BJ (cell line): Measurements from ENCODE around the gene TPD52L2. TPM values are rescaled to one million over a fixed set of nuclear protein-coding genes. Genes with fewer than 3 reads are reported as not detected.
"Not testable (repeated sequence)": the region's sequence is repeated elsewhere in the genome, so short reads cannot be mapped to it uniquely, and the experiment has no call there.

Experiments
- CTCF ChIA-PET: fragments of 350-600 bp; formaldehyde crosslinking; extraction: SDS; loops from one replicate; lab custom pipeline; 2021; ENCODE audit warnings: antibody characterized with exemption, inconsistent platforms; lab: Yijun Ruan, JAX
- POLR2A ChIA-PET: fragments of 300-600 bp; sonication (Branson Sonifier 250); formaldehyde crosslinking; extraction: SDS; loops from one replicate; lab custom pipeline; 2021; ENCODE audit warnings: antibody characterized with exemption; lab: Charles Lee
- DNase-seq: peaks from one replicate; pipeline ENCODE4 v3.0.0-alpha.2; 2011; ENCODE audit warnings: low read depth
- H3K27me3 ChIP-seq: 2 replicates; pipeline ENCODE4 v1.6.0; 2011; ENCODE audit warnings: low read length; ENCODE audit not compliant: control insufficient read depth, insufficient read depth
- H3K36me3 ChIP-seq: 2 replicates; pipeline ENCODE4 v1.5.1; 2011; ENCODE audit warnings: low read length; ENCODE audit not compliant: control insufficient read depth, insufficient read depth
- H3K4me3 ChIP-seq: 2 replicates; pipeline ENCODE4 v1.5.1; 2011; ENCODE audit warnings: low read depth, mild to moderate bottlenecking, control low read depth, low read length
- CTCF ChIP-seq: IDR thresholded peaks from 2 replicates; pipeline ENCODE4 v1.5.1; 2011; ENCODE audit warnings: low read depth, mild to moderate bottlenecking, control low read depth, inconsistent platforms, low read length, moderate library complexity; ENCODE audit not compliant: insufficient read depth
- polyA plus RNA-seq: library from polyadenylated mRNA; depleted of rRNA; stranded (reverse); fragments of >200 nt; gene quantifications from 2 replicates; pipeline ENCODE4 v1.2.3, GENCODE V29; 2011

Gene TPD52L2
- polyA plus RNA-seq, 1 experiment: 288 TPM

GRCh38 chr20:63903796-63904561 is 38.9 kb downstream of the TPD52L2 start:
- Histone ChIP-seq H3K4me3 (no peak overlapping the region), H3K36me3 (no peaks in the 10 kb centered on the region), H3K27me3 (no peaks in the 10 kb centered on the region)
- ChIA-PET POLR2A (no interaction called here), CTCF (no interaction called here)
- no peak for DNase-seq
- TF ChIP-seq CTCF: no peak

- ChIA-PET POLR2A (no interaction called here), CTCF (no interaction called here)
- DNase-seq: no peak
- TF ChIP-seq CTCF: no peak
- Histone ChIP-seq H3K36me3 (no peaks in the 10 kb centered on the region), H3K4me3 (no peak overlapping the region), H3K27me3 (no peaks in the 10 kb centered on the region)
Observed at GRCh38 chr20:63908008-63908682, 43.1 kb downstream of the TPD52L2 start.

GRCh38 chr20:63911176-63911575 is 46.1 kb downstream of the TPD52L2 start:
- POLR2A ChIA-PET: no interaction called here
- Histone ChIP-seq H3K4me3 (no peak overlapping the region), H3K27me3 (no peaks in the 10 kb centered on the region), H3K36me3 (no peaks in the 10 kb centered on the region)
- DNase-seq: no peak
- no peak for TF ChIP-seq CTCF
- CTCF ChIA-PET: interaction anchor here (1.8 kb wide), 1 partner anchor 15 kb away, joined by 4 read pairs; no protein-coding TSS in a partner anchor

- H3K36me3 ChIP-seq: 0 out of 2 replicates have a peak, but pooled peaks cover 1% of the 10 kb centered on the region
- DNase-seq: no peak
- no peak for TF ChIP-seq CTCF
- no peak overlapping the region for H3K4me3 ChIP-seq
- ChIA-PET POLR2A (no interaction called here), CTCF (no interaction called here)
- H3K27me3 ChIP-seq: no peaks in the 10 kb centered on the region
Observed at GRCh38 chr20:63913768-63914167, 48.7 kb downstream of the TPD52L2 start.

GRCh38 chr20:63915471-63915870 is 50.4 kb downstream of the TPD52L2 start:
- Histone ChIP-seq H3K4me3 (no peak overlapping the region), H3K36me3 (peaks cover 6% of the 10 kb centered on the region; the same call in 1 of the 2 replicates), H3K27me3 (no peaks in the 10 kb centered on the region)
- CTCF ChIA-PET: interaction anchor here (0.6 kb wide), 1 partner anchor 14 kb away, joined by 4 read pairs; no protein-coding TSS in a partner anchor
- DNase-seq: no peak
- TF ChIP-seq CTCF: no peak
- POLR2A ChIA-PET: no interaction called here

- H3K27me3 ChIP-seq, POLR2A ChIA-PET, H3K4me3 ChIP-seq, DNase-seq, H3K36me3 ChIP-seq, CTCF ChIA-PET: not testable (repeated sequence)
Observed at GRCh38 chr20:63916371-63916939, 51.4 kb downstream of the TPD52L2 start.
